GM12873 (cell line): ENCODE results near the gene CTNNA2.

Source experiments
- TF ChIP-seq, protein P1 (sequence below): IDR thresholded peaks from 2 replicates; pipeline ENCODE4 v1.5.1; 2012; ENCODE audit warnings: low read depth, mild to moderate bottlenecking, moderate library complexity, low read length, control low read depth; ENCODE audit not compliant: insufficient read depth; ENCODE audit errors: missing control alignments

Gene CTNNA2

DNA sequence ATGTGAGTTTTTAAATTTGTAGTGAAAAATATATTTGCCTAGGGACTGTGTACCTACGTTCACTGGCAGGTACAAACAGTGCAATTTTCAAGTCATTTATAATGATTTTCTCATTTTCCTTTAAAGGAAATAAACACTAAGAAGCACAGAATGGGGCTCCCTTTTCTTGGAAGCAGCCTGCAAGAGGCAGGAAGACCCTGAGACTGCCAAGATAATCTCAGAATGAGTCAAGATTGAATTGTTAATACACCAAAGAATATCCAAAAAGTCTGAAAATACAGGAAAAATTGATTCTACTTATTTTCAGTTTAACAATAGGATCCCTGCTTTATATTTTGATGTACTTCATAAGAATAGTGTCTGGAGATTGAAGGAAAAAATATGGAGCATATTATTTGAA, 331.2 kb downstream of the CTNNA2 start:
- TF ChIP-seq, protein P1, sequence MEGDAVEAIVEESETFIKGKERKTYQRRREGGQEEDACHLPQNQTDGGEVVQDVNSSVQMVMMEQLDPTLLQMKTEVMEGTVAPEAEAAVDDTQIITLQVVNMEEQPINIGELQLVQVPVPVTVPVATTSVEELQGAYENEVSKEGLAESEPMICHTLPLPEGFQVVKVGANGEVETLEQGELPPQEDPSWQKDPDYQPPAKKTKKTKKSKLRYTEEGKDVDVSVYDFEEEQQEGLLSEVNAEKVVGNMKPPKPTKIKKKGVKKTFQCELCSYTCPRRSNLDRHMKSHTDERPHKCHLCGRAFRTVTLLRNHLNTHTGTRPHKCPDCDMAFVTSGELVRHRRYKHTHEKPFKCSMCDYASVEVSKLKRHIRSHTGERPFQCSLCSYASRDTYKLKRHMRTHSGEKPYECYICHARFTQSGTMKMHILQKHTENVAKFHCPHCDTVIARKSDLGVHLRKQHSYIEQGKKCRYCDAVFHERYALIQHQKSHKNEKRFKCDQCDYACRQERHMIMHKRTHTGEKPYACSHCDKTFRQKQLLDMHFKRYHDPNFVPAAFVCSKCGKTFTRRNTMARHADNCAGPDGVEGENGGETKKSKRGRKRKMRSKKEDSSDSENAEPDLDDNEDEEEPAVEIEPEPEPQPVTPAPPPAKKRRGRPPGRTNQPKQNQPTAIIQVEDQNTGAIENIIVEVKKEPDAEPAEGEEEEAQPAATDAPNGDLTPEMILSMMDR: no peak

DNA sequence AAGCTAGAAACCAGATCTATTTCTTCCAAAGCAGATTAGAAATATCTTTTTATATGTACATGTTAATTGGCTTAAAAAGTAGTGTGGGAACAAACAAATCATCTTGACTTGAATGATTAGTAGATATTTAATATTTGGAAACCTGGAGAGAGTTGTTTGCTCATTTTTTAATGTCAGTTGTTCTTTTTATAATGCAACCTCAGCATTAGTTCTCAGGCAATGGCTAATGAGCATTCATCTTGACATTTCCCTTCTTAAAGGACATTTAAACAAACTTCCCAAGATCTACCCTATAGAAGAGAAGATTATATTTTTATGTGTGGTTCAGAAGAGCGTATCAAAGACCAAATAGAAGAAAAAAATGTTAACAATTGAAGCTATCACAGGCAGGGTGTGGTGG, 334.0 kb downstream of the CTNNA2 start:
- TF ChIP-seq, protein P1: no peak

DNA sequence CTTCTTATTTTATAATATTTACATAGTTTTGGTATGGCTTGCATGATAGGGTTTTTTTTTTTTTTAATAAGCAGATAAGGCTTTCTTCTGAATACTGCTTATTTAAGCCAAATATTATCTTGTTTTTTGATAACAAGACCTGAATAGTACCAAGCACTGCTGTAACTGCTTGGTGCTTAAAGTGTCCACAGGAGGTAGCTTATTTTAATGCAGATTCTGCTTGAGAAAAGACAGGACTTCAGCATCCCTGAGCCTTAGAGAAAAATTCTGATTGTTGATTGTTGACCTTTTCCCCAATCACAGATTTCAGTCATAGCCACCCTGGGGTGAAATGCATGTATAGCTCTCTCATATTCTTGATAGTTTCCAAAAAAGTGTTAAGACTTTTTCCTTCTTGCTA, 336.4 kb downstream of the CTNNA2 start:
- TF ChIP-seq, protein P1: no peak

DNA sequence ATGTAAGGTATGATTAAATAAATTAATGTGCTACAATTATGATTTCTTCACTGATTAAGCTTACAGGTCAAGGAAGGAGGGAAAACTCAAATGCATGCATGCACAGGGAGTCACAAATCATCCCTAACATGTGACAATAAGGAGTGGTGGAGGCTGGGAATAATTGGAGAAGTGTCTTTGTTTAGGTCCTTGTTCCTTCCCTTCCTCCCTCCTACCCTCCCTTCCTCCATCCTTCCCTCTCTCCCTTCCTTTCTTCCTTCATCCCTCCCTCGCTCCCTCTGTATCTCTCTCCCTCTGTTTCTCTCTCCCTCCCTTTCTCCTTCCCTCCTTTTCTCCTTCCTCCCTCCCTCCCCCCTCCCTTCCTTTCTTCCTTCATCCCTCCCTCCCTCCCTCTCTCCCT, 337.1 kb downstream of the CTNNA2 start:
- TF ChIP-seq, protein P1: no peak

DNA sequence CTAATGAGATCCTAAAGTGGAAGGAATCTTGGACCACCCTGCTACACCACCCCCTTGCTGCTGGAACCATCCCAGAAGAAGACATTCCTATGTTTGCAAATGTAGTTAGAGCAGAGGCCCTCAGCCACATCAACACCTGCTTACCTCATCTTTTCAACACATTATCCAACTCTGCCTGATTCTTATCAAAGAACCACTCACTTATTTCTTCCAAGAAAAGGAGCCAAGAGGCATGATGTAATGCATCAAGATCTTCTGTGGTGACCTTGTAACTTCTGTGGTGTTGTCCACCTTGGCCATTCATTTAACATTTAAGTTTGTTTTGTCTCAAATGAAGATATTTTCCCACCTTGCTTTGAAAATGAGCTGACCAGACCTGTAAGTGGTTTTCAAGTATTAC, 338.1 kb downstream of the CTNNA2 start:
- TF ChIP-seq, protein P1: no peak

DNA sequence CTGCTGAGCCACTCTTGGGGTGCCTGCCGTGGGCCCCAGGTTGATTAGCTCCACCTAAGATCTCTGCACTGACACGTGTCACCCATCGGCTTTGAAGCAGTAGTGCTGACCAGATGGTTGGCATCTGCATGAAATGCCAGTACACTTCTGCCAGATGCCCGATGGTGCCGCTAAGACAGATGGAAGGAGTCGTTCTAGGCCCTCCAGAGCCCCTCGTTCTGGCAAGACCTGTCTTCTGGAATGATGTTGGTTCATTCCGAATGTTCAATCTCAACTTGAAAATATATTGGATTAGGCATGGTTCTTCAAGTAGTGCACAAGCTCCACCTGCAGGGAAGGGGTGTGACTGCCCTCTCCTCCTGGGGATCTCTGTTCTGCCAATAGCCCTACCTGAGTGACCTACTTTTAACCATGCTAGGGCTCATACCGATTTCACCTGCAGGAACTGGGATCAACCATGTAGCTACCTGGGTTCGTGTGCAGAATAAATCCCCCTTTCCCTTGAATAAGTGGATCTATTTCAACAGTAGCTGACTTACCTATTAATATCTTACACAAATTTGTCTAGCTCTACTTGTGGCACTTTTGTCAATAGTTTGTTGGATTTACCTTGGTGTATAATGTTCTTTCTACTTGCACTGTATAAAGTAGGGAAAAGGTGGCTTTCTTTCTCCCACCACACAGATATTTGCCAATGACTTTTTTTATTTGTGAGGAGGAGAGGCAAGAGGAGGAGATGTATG, 342.6 kb downstream of the CTNNA2 start:
- TF ChIP-seq, protein P1: no peak

DNA sequence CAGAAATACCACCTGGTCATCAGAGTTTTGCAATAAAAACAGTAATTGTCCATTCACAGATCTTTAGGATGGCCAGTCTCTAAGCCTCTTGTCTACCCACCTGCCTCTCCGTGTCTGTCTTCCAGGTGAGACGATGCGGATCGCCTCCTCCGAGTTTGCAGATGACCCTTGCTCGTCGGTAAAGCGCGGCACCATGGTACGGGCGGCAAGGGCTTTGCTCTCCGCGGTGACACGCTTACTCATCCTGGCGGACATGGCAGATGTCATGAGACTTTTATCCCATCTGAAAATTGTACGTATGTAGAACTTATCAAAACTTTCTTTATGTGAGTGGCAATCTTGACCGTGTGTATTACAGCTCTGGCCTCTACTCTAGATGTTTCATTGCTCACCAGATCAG, 345.0 kb downstream of the CTNNA2 start:
- TF ChIP-seq, protein P1: no peak
